K562 (cell line): ENCODE measurements around the gene MED16. TPM values are rescaled to one million over a fixed set of nuclear protein-coding genes. Genes with fewer than 3 reads are reported as not detected.

Experiments used
- BRD9 ChIP-seq: fragments of 450-650 bp; IDR thresholded peaks from 2 replicates; pipeline ENCODE4 v1.6.1; 2018; ENCODE audit warnings: low read depth; ENCODE audit not compliant: partially characterized antibody
- ETS2 ChIP-seq: IDR thresholded peaks from 2 replicates; pipeline ENCODE4 v1.6.1; 2016; ENCODE audit warnings: borderline replicate concordance, missing genetic modification characterization, mild to moderate bottlenecking, moderate library complexity, missing compliant biosample characterization; ENCODE audit not compliant: poor library complexity, severe bottlenecking
- FIP1L1 ChIP-seq: fragments of 200-400 bp; formaldehyde crosslinking; IDR thresholded peaks from 2 replicates; pipeline ENCODE4 v1.6.1; 2018; ENCODE audit warnings: mild to moderate bottlenecking, low read depth, low read length; ENCODE audit not compliant: poor library complexity, severe bottlenecking
- FOXJ3 ChIP-seq: sonication (generic); formaldehyde crosslinking; IDR thresholded peaks from 2 replicates; pipeline ENCODE4 v1.4.0; 2020; ENCODE audit warnings: mild to moderate bottlenecking, missing genetic modification reagents
- GMEB1 ChIP-seq: fragments of 250-450 bp; sonication (Bioruptor Pico); IDR thresholded peaks from 2 replicates; pipeline ENCODE4 v1.4.0; 2020; ENCODE audit warnings: mild to moderate bottlenecking
- HIVEP1 ChIP-seq: fragments of 250-450 bp; sonication (Bioruptor Pico); IDR thresholded peaks from 2 replicates; pipeline ENCODE4 v1.4.0; 2020; ENCODE audit warnings: mild to moderate bottlenecking
- KDM4B ChIP-seq, 2 experiments: fragments of 450-650 bp in 1 of 2; sonication (generic) in 1 of 2; IDR thresholded peaks; 2 replicates each; pipeline ENCODE4 v1.6.1; 2016 to 2017; ENCODE audit warnings: borderline replicate concordance in 2 of 2, antibody characterized with exemption in 1 of 2, low read depth in 1 of 2, mild to moderate bottlenecking in 1 of 2
- MCM3 ChIP-seq: fragments of 450-650 bp; IDR thresholded peaks from 2 replicates; pipeline ENCODE4 v1.6.1; 2016
- MEF2D ChIP-seq: conservative IDR thresholded peaks from 2 replicates; pipeline ENCODE4 v1.6.1; 2016; ENCODE audit warnings: low read depth, missing genetic modification characterization, missing compliant biosample characterization
- PHB2 ChIP-seq: fragments of 450-650 bp; IDR thresholded peaks from 2 replicates; pipeline ENCODE4 v1.6.1; 2017; ENCODE audit warnings: low read depth
- POLR3A ChIP-seq: IDR thresholded peaks from 2 replicates; pipeline ENCODE4 v1.6.1; 2011; ENCODE audit warnings: borderline replicate concordance, mild to moderate bottlenecking, moderate library complexity; ENCODE audit not compliant: insufficient read length, insufficient read depth; ENCODE audit errors: extremely low read depth
- SETDB1 ChIP-seq: IDR thresholded peaks from one replicate; pipeline ENCODE4 v1.6.1; 2012; ENCODE audit warnings: low read length, control low read depth, inconsistent platforms
- SRSF1 ChIP-seq: fragments of 200-400 bp; formaldehyde crosslinking; IDR thresholded peaks from 2 replicates; pipeline ENCODE4 v1.6.1; 2017; ENCODE audit warnings: mild to moderate bottlenecking, low read depth, low read length, moderate library complexity
- TBL1XR1 ChIP-seq, 2 experiments: IDR thresholded peaks; 2 replicates each; pipeline ENCODE4 v1.6.1; 2012; ENCODE audit warnings: improper control_type of control experiment in 2 of 2, low read length in 2 of 2, mild to moderate bottlenecking in 1 of 2
- ZC3H8 ChIP-seq: fragments of 450-650 bp; IDR thresholded peaks from 2 replicates; pipeline ENCODE4 v1.6.1; 2017
- ZEB2 ChIP-seq: fragments of 450-650 bp; IDR thresholded peaks from 2 replicates; pipeline ENCODE4 v1.6.1; 2016
- ZFP1 ChIP-seq: fragments of 450-650 bp; formaldehyde crosslinking; IDR thresholded peaks from 2 replicates; pipeline ENCODE4 v1.4.0; 2020; ENCODE audit warnings: mild to moderate bottlenecking, mixed read lengths
- ZNF263 ChIP-seq: sonication (generic); formaldehyde crosslinking; IDR thresholded peaks from 2 replicates; pipeline ENCODE4 v1.8.0; 2022; ENCODE audit warnings: mild to moderate bottlenecking, missing genetic modification reagents, borderline replicate concordance
- ZNF561 ChIP-seq: fragments of 450-650 bp; formaldehyde crosslinking; conservative IDR thresholded peaks from 2 replicates; pipeline ENCODE4 v1.4.0; 2020; ENCODE audit warnings: mild to moderate bottlenecking, moderate library complexity
- polyA plus RNA-seq, 8 experiments: library from polyadenylated mRNA; depleted of rRNA in 4 of 8; stranded (reverse) in 5 of 8; unstranded in 3 of 8; fragments of >200 nt; fragmentation: Nextera tagmentation in 2 of 8; fragmentation: Illumina TruSeq in 1 of 8; extraction: Ambion mirVana in 2 of 8; extraction: Trizol in 1 of 8; gene quantifications; 2 replicates each; pipeline versions ENCODE4 v1.2.1 to v1.2.3, GENCODE V29; 2011 to 2014; ENCODE audit warnings: inconsistent platforms in 1 of 8, missing spikeins in 1 of 8
- total RNA-seq, 7 experiments: library from RNA; depleted of rRNA in 6 of 7; stranded (reverse); fragments of >200 nt in 6 of 7; fragmentation: Illumina TruSeq in 2 of 7; extraction: Trizol in 2 of 7; gene quantifications; 2 replicates each; pipeline versions ENCODE4 v1.2.1 to v1.2.3, GENCODE V29; 2011 to 2021; ENCODE audit warnings: low replicate concordance in 1 of 7
- TF ChIP-seq, protein P1 (sequence below): fragments of 450-650 bp; formaldehyde crosslinking; IDR thresholded peaks from 2 replicates; pipeline ENCODE4 v1.4.0; 2020; ENCODE audit warnings: mild to moderate bottlenecking, mixed read lengths
- TF ChIP-seq, protein P2 (sequence below): sonication (generic); formaldehyde crosslinking; IDR thresholded peaks from 2 replicates; pipeline ENCODE4 v1.8.0; 2023; ENCODE audit warnings: mild to moderate bottlenecking, missing genetic modification reagents
- TF ChIP-seq, protein P3 (sequence below): fragments of 450-650 bp; IDR thresholded peaks from 2 replicates; pipeline ENCODE4 v1.7.1; 2018; ENCODE audit warnings: mild to moderate bottlenecking, low read depth; ENCODE audit not compliant: partially characterized antibody

Gene MED16
- total and polyA plus RNA-seq, 9 of the 15 experiments (the other 6 are each of a cell fraction or from before 2014, with no cell fraction given), result 0.89 to 59.9 (median 8.6) TPM

- TF ChIP-seq SETDB1, result no peak
- no peak for TF ChIP-seq KDM4B (IDR thresholded peaks at IDR 0.05; ENCODE audit: borderline replicate concordance in 2 of 2, low read depth in 1 of 2)
- no peak for TF ChIP-seq ZEB2
- TF ChIP-seq, protein P1, sequence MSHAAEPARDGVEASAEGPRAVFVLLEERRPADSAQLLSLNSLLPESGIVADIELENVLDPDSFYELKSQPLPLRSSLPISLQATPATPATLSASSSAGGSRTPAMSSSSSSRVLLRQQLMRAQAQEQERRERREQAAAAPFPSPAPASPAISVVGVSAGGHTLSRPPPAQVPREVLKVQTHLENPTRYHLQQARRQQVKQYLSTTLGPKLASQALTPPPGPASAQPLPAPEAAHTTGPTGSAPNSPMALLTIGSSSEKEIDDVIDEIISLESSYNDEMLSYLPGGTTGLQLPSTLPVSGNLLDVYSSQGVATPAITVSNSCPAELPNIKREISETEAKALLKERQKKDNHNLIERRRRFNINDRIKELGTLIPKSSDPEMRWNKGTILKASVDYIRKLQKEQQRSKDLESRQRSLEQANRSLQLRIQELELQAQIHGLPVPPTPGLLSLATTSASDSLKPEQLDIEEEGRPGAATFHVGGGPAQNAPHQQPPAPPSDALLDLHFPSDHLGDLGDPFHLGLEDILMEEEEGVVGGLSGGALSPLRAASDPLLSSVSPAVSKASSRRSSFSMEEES, result no peak
- TF ChIP-seq GMEB1, result no peak
- TF ChIP-seq PHB2, result no peak
- TF ChIP-seq SRSF1, result no peak
- TF ChIP-seq, protein P2, sequence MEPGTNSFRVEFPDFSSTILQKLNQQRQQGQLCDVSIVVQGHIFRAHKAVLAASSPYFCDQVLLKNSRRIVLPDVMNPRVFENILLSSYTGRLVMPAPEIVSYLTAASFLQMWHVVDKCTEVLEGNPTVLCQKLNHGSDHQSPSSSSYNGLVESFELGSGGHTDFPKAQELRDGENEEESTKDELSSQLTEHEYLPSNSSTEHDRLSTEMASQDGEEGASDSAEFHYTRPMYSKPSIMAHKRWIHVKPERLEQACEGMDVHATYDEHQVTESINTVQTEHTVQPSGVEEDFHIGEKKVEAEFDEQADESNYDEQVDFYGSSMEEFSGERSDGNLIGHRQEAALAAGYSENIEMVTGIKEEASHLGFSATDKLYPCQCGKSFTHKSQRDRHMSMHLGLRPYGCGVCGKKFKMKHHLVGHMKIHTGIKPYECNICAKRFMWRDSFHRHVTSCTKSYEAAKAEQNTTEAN (CRISPR knock-in tag), result no peak
- TF ChIP-seq ZFP1, result no peak
- TF ChIP-seq ETS2, result no peak
- no peak for TF ChIP-seq ZC3H8
- TF ChIP-seq FIP1L1, result no peak
- TF ChIP-seq POLR3A, result no peak
- TF ChIP-seq BRD9, result no peak
- TF ChIP-seq ZNF263 (CRISPR knock-in tag), result peak; percentile 98
- no peak for TF ChIP-seq MEF2D (tag)
- TF ChIP-seq FOXJ3 (CRISPR knock-in tag), result no peak
- no peak for TF ChIP-seq ZNF561 (CRISPR knock-in tag)
- no peak for TF ChIP-seq MCM3
- no peak for TF ChIP-seq HIVEP1 (CRISPR knock-in tag)
- no peak for TF ChIP-seq TBL1XR1 (IDR thresholded peaks at IDR 0.05; ENCODE audit: low read length in 2 of 2)
- TF ChIP-seq, protein P3, sequence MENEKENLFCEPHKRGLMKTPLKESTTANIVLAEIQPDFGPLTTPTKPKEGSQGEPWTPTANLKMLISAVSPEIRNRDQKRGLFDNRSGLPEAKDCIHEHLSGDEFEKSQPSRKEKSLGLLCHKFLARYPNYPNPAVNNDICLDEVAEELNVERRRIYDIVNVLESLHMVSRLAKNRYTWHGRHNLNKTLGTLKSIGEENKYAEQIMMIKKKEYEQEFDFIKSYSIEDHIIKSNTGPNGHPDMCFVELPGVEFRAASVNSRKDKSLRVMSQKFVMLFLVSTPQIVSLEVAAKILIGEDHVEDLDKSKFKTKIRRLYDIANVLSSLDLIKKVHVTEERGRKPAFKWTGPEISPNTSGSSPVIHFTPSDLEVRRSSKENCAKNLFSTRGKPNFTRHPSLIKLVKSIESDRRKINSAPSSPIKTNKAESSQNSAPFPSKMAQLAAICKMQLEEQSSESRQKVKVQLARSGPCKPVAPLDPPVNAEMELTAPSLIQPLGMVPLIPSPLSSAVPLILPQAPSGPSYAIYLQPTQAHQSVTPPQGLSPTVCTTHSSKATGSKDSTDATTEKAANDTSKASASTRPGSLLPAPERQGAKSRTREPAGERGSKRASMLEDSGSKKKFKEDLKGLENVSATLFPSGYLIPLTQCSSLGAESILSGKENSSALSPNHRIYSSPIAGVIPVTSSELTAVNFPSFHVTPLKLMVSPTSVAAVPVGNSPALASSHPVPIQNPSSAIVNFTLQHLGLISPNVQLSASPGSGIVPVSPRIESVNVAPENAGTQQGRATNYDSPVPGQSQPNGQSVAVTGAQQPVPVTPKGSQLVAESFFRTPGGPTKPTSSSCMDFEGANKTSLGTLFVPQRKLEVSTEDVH, result no peak
Measured at GRCh38 chr19:900302-901111, 7.5 kb upstream of the MED16 start (continued).
